Keratinocyte (primary cell): ENCODE data around the gene NAXE. TPM values are rescaled to one million over a fixed set of nuclear protein-coding genes. Genes with fewer than 3 reads are reported as not detected.

ENCODE experiments used
- DNase-seq: peaks from one replicate; pipeline ENCODE4 v3.0.0-alpha.2; 2011; ENCODE audit warnings: low read depth, missing footprints, low spot score
- FAIRE-seq: peaks from 2 replicates; lab custom pipeline; 2011; peaks lifted over from hg19 to GRCh38; lab: Jason Lieb, UNC
- H2AFZ ChIP-seq: 2 replicates; pipeline ENCODE4 v1.6.0; 2012; ENCODE audit warnings: low read length, control low read depth, inconsistent platforms; ENCODE audit not compliant: control insufficient read depth
- H3K27ac ChIP-seq: 2 replicates; pipeline ENCODE4 v1.5.1; 2011; ENCODE audit warnings: low read length; ENCODE audit not compliant: control insufficient read depth, insufficient read depth
- H3K27me3 ChIP-seq: 3 replicates; pipeline ENCODE4 v1.6.0; 2011; ENCODE audit warnings: low read length; ENCODE audit not compliant: control insufficient read depth, insufficient read depth; ENCODE audit errors: extremely low read depth
- H3K36me3 ChIP-seq, 2 experiments: 2 replicates in 1 of 2; 3 replicates in 1 of 2; pipeline ENCODE4 v1.5.1; 2011; ENCODE audit warnings: low read length in 2 of 2, mild to moderate bottlenecking in 1 of 2; ENCODE audit not compliant: control insufficient read depth in 2 of 2, insufficient read depth in 2 of 2; ENCODE audit errors: extremely low read depth in 1 of 2
- H3K4me1 ChIP-seq: 3 replicates; pipeline ENCODE4 v1.5.1; 2011; ENCODE audit warnings: low read length; ENCODE audit not compliant: control insufficient read depth, insufficient read depth; ENCODE audit errors: extremely low read depth
- H3K4me2 ChIP-seq: 3 replicates; pipeline ENCODE4 v1.6.0; 2011; ENCODE audit warnings: low read depth, low read length; ENCODE audit not compliant: control insufficient read depth, insufficient read depth; ENCODE audit errors: extremely low read depth
- H3K4me3 ChIP-seq, 3 experiments: fragments of 200-600 bp in 1 of 3; sonication (generic) in 1 of 3; 2 replicates in 2 of 3; 3 replicates in 1 of 3; pipeline ENCODE4 v1.5.1; 2011 to 2016; ENCODE audit warnings: low read length in 3 of 3, mild to moderate bottlenecking in 3 of 3, control low read depth in 2 of 3, inconsistent platforms in 1 of 3, low read depth in 1 of 3, mixed read lengths in 1 of 3, mixed run types in 1 of 3, moderate library complexity in 1 of 3; ENCODE audit not compliant: control insufficient read depth in 2 of 3, insufficient read depth in 2 of 3; ENCODE audit errors: extremely low read depth in 1 of 3
- H3K79me2 ChIP-seq: 2 replicates; pipeline ENCODE4 v1.6.0; 2012; ENCODE audit warnings: low read length; ENCODE audit not compliant: control insufficient read depth, insufficient read depth
- H3K9ac ChIP-seq: 3 replicates; pipeline ENCODE4 v1.6.0; 2011; ENCODE audit warnings: low read length; ENCODE audit not compliant: control insufficient read depth, insufficient read depth; ENCODE audit errors: extremely low read depth
- H3K9me1 ChIP-seq: 3 replicates; pipeline ENCODE4 v1.6.0; 2011; ENCODE audit warnings: low read length; ENCODE audit not compliant: control insufficient read depth, insufficient read depth; ENCODE audit errors: extremely low read depth
- H3K9me3 ChIP-seq: 2 replicates; pipeline ENCODE4 v1.5.1; 2012; ENCODE audit warnings: low read depth, low read length; ENCODE audit not compliant: control insufficient read depth
- H4K20me1 ChIP-seq: 3 replicates; pipeline ENCODE4 v1.6.0; 2011; ENCODE audit warnings: low read length; ENCODE audit not compliant: control insufficient read depth, insufficient read depth; ENCODE audit errors: extremely low read depth
- CTCF ChIP-seq, 3 experiments: IDR thresholded peaks in 1 of 3; conservative IDR thresholded peaks in 1 of 3; optimal IDR thresholded peaks in 1 of 3; 2 replicates in 2 of 3; 3 replicates in 1 of 3; pipeline versions ENCODE3 to v1.5.1; 2011; ENCODE audit warnings: low read length in 3 of 3, mild to moderate bottlenecking in 3 of 3, moderate library complexity in 2 of 3, control low read depth in 1 of 3, inconsistent platforms in 1 of 3; ENCODE audit not compliant: insufficient read depth in 2 of 3; ENCODE audit errors: extremely low read depth in 1 of 3
- EZH2 ChIP-seq: IDR thresholded peaks from one replicate; pipeline ENCODE4 v1.6.1; 2012; ENCODE audit warnings: inconsistent platforms, mild to moderate bottlenecking, low read length, moderate library complexity
- dilution Hi-C: fragments of 300-500 bp; cut with MboI; formaldehyde crosslinking; loops from one replicate; pipeline ENCODE4 v1.7.0; 2020; ENCODE audit warnings: low sequenced_read_pairs; ENCODE audit not compliant: extremely low pct_ligation_motif_present
- polyA plus RNA-seq, 5 experiments: library from polyadenylated mRNA; depleted of rRNA in 3 of 5; stranded (reverse) in 3 of 5; stranded (forward) in 1 of 5; unstranded in 1 of 5; fragments of >200 nt; gene quantifications; 1 replicate in 1 of 5; 2 replicates in 3 of 5; 3 replicates in 1 of 5; pipeline versions ENCODE4 v1.2.1 to v1.2.3, GENCODE V29; 2011 to 2012; ENCODE audit warnings: missing spikeins in 2 of 5, low read depth in 1 of 5, low replicate concordance in 1 of 5

NAXE gene
- polyA plus RNA-seq, 1 donor (not counting 4 experiments of a cell fraction or from before 2014, with no cell fraction given) = 74.7 TPM

- Histone ChIP-seq H3K27me3 (peaks cover 8% of the 10 kb centered on the region), H3K27ac (no peak overlapping the region), H3K36me3 (no peaks in the 10 kb centered on the region), H3K9me1 (no peaks in the 10 kb centered on the region), H3K79me2 (no peaks in the 10 kb centered on the region), H3K4me3 (no peak overlapping the region), H3K9ac (no peak overlapping the region), H3K4me1 (no peaks in the 10 kb centered on the region), H4K20me1 (peaks cover 2% of the 10 kb centered on the region), H3K4me2 (no peak overlapping the region), H2AFZ (no peak overlapping the region), H3K9me3 (no peaks in the 10 kb centered on the region)
- dilution Hi-C loops = no loop called here
- no peak for TF ChIP-seq EZH2
- TF ChIP-seq CTCF (optimal IDR thresholded peaks at IDR 0.05 in 1 of 3, IDR thresholded peaks at IDR 0.05 in 1 of 3, conservative IDR thresholded peaks at IDR 0.05 in 1 of 3; ENCODE audit: extremely low read depth in 1 of 3, insufficient read depth in 2 of 3, low read length in 3 of 3) = no peak
- no peak for FAIRE-seq
- DNase-seq = no peak
Measured at GRCh38 chr1:156612666-156613065, 21.1 kb downstream of the NAXE start.

- FAIRE-seq (no peak), DNase-seq (no peak)
- TF ChIP-seq EZH2 = no peak
- TF ChIP-seq CTCF (optimal IDR thresholded peaks at IDR 0.05 in 1 of 3, IDR thresholded peaks at IDR 0.05 in 1 of 3, conservative IDR thresholded peaks at IDR 0.05 in 1 of 3; ENCODE audit: extremely low read depth in 1 of 3, insufficient read depth in 2 of 3, low read length in 3 of 3) = no peak
- Histone ChIP-seq H3K79me2 (no peaks in the 10 kb centered on the region), H3K27ac (no peak overlapping the region), H3K9me1 (no peaks in the 10 kb centered on the region), H3K9me3 (no peaks in the 10 kb centered on the region), H3K9ac (no peak overlapping the region), H4K20me1 (no peaks in the 10 kb centered on the region), H3K36me3 (no peaks in the 10 kb centered on the region), H3K27me3 (peaks cover 21% of the 10 kb centered on the region), H3K4me2 (no peak overlapping the region), H2AFZ (no peak overlapping the region), H3K4me1 (no peaks in the 10 kb centered on the region), H3K4me3 (no peak overlapping the region)
- dilution Hi-C loops = no loop called here
Measured at GRCh38 chr1:156615946-156616345, 24.4 kb downstream of the NAXE start.
